GM13976 (cell line): Measurements from ENCODE around the gene IST1.

Source experiments
- DNase-seq: peaks from one replicate; pipeline ENCODE4 v3.0.0; 2012; ENCODE audit warnings: low spot score
- CTCF ChIP-seq: IDR thresholded peaks from 2 replicates; pipeline ENCODE4 v1.5.1; 2012; ENCODE audit warnings: borderline replicate concordance, mild to moderate bottlenecking; ENCODE audit not compliant: insufficient read depth; ENCODE audit errors: extremely low read depth, missing control alignments, control extremely low read depth
- in situ Hi-C: fragments of 300-500 bp; cut with MboI; formaldehyde crosslinking; loops from one replicate; pipeline ENCODE4 v1.12.0; 2022; ENCODE audit warnings: low sequenced_read_pairs, mixed read lengths, inconsistent platforms; ENCODE audit not compliant: unreplicated experiment

The IST1 gene

GRCh38 chr16:71894921-71895678 lies at the start of gene IST1:
Gene IST1, plus strand, starts transcription at chr16:71895531. Its CDS starts 20,110 bp downstream, at chr16:71915641.
- peak; percentile 98 for DNase-seq
- in situ Hi-C loops: no loop called here
- TF ChIP-seq CTCF: no peak

- no peak for TF ChIP-seq CTCF
- DNase-seq: peak; percentile 98
- in situ Hi-C loops: no loop called here
These were observed 49.5 kb upstream of the IST1 start, which contains the start of gene ATXN1L for GRCh38 chr16:71845639-71846430. Gene ATXN1L, plus strand, starts transcription at chr16:71845976. Its CDS starts 3,765 bp downstream, at chr16:71849741.

GRCh38 chr16:71846431-71846830 lies 48.9 kb upstream of the IST1 start:
- no peak for DNase-seq
- in situ Hi-C loops: no loop called here
- TF ChIP-seq CTCF: no peak

- in situ Hi-C loops: no loop called here
- no peak for TF ChIP-seq CTCF
- DNase-seq: no peak
These were observed 48.2 kb upstream of the IST1 start for GRCh38 chr16:71847096-71847495.

- no peak for DNase-seq
- in situ Hi-C loops: no loop called here
- TF ChIP-seq CTCF: no peak
These were observed 46.7 kb upstream of the IST1 start for GRCh38 chr16:71848622-71849021.

- in situ Hi-C loops: no loop called here
- no peak for DNase-seq
- no peak for TF ChIP-seq CTCF
These were observed 43.6 kb upstream of the IST1 start for GRCh38 chr16:71851746-71852145.
